ENCODE measurements around the gene XKR3.
"Not testable (repeated sequence)": the region's sequence is repeated elsewhere in the genome, so short reads cannot be mapped to it uniquely, and the experiment has no call there.

Gene XKR3

DNA sequence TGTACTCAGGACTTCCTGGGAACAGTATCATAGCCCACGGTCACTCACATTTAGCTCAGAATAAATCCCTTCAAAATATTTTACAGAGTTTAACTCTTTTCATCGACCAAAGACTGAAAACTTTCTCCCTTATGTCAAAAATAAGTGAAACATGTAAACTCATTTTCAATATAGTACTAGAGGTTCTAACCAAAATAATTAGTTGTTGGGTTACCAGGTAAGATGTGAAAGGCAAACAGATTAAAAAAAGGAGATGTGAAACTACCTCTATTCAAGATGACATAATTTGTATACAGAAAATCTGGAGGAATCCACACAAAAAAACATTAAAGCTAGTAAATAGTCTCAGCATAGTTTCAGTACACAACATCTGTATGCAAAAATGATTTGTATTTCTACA is 20.3 kb downstream of the XKR3 start:
- DNase-seq (ENCODE audit: low read depth), result no peak

DNA sequence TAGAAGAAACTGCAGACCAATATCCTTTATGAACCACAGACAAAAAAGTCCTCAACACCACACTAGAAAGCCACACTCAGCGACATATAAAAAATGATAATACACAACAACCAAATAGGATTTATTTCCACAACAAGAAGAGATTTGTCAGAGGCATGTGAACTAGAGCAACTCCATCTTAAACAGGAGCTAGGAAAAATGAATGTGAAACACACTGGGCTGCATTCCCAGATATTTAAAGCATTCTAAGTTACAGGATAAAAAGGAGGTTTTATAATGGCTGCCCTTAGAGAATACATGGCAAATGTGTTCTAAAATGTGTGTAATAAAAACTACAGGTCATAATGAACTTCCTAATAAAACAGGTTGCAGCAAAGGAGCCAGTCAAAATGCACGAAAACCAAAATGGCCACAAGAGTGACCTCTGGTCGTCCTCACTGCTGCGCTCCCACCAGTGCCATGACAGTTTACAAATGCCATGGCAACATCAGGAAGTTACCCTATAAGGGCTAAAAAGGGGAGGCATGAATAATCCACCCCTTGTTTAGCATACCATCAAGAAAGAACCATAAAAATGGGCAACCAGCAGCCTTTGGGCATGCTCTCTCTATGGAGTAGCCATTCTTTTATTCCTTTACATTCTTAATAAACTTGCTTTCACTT is 21.8 kb downstream of the XKR3 start:
- no peak for DNase-seq (ENCODE audit: low read depth)

DNA sequence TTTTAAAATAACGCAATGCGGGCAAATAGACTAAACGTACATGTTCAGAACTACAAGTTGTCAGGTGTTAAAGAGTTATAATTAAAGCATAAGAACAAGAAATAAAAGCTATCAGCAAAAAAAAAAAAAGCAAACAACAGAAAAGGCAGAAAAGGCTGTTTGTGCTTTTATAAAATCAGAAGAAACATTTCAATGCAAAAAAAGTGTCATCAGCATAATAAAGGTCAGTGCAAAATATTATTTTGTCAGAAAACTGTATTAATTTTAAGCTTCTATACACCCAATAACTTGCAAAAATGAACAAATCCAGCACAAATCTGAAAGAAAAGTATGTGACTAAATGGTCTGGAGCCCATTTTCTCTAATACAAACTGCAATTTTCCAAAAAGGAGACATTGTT is 23.6 kb downstream of the XKR3 start:
- no peak for DNase-seq (ENCODE audit: low read depth)

DNA sequence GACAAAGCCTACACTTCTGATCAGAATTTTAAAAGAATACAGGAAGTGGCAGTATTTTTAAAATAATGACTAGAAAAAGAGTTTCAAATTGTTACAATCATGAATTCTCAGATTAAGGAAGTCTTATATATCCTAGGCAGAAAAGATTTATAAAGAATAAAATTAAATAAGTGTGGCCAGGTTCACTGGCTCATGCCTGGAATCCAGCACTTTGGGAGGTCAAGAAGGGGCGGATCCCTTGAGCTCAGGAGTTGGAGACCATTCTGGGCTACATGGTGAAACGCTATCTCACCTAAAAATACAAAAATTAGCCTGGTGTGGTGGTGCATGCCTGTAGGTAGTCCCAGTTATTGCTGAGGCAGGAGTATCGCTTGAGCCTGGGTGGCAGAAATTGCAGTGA is 24.1 kb downstream of the XKR3 start:
- DNase-seq (ENCODE audit: low read depth), result no peak

DNA sequence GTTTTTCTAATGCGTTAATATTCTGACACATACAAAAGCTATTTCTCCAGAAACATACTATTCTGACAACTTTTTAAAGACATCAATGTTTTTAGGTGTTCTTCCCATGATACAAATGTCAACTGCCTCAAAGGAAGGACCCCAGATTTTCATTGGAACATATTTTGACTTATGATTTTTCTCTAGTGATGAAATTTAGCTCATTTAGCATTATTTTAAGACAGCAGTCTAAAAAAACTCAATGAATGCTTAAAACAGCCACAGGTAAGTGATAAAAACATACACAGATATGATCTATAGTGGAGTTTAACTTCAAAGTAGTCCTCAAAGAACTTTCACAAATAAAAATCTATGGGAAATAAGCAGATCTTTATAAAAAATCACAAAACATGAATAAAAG is 24.9 kb downstream of the XKR3 start:
- DNase-seq (ENCODE audit: low read depth), result no peak

DNA sequence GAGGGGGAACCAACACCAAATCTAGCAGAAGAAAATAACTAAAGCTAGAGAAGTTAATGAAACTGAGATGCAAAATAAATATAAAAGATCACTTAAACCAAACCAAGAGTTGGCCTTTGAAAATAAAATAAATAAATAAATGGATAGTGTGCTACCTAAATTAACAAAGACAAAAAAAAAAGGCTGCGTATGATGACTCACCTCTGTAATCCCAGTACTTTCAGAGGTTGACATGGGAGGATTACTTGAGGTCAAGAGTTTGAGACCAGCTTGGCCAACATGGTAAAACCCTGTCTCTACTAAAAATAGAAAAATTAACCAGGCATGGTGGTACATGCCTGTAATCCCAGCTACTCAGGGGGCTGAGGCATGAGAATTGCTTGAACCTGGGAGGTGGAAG is 29.7 kb downstream of the XKR3 start:
- not testable (repeated sequence) for DNase-seq (ENCODE audit: low read depth)

DNA sequence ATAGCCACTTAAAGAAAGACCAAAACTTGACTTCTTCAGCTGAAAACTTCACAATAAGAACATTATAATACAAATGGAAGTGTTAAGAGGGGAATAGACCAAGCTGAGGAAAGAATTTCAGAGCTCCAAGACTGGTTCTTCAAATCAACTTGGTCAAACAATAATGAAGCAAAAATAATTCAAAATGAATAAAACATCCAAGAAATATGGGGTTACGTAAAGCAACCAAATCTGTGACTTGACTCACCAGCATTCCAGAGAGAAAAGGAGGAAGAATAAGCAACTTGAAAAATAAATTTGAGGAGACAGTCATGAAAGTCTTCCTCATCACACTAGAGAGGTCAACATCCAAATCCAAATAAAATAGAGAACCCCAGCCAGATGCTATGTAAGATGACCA is 31.4 kb downstream of the XKR3 start:
- no peak for DNase-seq (ENCODE audit: low read depth)

DNA sequence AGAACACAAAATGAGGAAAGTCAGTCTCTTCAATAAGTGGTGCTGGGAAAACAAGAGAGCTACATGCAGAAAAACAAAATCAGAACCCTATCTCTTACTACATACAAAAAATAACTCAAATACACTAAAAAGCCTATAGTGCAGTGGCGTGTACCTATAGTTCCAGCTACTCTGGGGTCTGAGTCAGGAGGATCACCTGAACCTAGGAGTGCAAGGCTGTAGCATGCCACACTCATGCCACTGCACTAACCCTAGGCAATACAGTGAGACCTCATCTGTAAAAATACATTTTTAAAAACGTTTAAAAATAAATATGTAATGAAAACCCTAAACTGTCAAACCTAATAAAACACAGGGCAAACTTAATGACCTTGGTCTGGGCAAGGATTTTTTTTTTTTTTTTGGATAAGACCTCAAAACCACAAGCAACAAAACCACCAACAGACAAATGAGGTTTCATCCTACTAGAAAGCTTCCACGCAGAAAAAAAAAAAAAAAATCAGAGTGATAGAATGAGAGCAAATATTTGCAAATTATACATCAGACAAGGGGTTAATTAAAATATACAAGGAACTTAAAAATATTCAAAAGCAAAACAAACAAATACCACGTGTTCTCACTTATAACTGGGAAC is 35.2 kb downstream of the XKR3 start:
- no peak for DNase-seq (ENCODE audit: low read depth)

DNA sequence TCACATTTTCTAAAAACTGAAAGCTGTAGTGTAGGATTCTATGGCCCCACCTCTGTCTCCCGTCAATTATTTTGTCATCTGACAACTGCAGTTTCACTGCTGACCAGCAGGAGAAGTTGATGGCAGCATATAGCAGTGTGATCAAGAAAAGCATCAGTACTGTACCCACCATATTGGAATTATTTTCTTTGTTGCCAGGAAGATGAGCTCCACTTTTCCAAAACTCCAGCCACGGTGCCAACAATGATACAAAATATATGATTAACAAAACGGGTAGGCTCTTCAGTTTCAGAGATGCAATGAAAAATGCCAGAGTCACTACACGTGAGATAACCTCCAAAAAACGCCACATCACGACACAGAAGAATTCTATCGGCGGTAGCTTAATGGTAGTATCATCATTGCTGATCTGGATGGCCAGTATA is 41.3 kb downstream of the XKR3 start:
- no peak for DNase-seq (ENCODE audit: low read depth)

DNA sequence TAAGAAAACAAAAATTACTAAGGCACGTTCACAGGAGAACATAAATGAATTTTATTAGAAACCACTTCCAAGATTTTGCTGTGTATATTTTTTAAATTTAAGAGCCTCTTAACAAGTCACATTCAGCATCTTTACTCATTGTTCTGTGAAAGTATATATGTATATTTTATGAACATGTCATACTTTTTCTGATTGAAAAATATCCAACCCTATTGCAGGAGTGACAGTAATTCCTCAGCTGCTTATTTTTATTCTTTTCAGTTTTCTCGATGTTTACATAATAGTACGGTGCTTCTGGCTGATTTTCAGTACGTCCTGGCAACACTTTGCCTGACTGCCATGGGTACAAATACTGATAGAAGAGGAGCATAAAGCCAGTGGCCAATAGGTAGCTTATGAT is 41.8 kb downstream of the XKR3 start:
- no peak for DNase-seq (ENCODE audit: low read depth)

DNA sequence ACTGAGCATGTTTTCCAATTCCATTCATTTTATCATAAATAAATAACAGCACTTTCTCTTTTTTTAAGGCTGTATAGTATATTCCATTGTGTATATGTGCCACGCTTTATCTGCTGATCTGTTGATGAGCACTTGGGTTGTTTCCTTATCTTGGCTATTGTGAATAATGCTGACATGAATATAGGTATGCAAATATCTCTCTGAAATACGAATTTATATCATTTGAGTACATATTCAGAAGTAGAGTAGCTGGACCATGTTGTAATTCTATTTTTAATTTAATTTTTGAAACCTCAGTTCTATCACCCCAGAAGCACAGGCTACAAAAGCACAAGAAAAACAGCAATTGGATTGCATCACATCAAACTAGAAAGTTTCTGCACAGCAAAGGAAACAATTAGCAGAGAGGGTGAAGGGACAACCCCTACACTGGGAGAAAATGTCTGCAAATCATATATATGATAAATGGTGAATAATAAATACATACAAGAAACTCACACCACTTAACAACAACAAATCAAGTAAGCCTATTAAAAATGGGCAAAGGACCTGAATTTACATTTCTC is 43.4 kb downstream of the XKR3 start:
- DNase-seq (ENCODE audit: low read depth), result no peak

DNA sequence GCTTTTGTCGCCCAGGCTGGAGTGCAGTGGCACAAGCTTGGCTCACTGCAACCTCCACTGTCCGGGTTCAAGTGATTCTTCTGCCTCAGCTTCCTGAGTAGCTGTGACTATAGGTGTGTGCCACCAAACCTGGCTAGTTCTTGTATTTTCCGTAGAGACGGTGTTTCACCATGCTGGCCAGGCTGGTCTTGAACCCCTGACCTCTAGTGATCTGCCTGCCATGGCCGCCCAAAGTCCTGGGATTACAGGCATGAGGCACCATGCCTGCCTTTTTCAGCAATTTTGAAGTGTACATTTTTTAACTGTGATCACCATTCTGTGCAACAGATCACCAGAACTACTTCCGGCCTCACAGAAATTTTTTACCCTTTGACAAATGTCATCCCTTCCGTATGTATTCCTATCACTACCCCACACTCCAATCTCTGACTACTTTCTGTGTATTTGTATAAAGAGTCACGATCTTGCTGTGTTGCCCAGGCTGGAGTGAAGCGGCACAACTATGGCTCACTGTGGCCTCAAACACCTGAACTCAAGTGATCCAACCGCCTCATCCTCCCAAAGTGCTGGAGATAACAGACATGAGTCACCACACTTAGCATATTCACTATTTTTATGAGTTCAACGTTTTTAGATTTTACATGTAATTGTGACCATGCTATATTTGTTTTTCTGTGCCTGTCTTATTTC is 44.0 kb downstream of the XKR3 start:
- no peak for DNase-seq (ENCODE audit: low read depth)

DNA sequence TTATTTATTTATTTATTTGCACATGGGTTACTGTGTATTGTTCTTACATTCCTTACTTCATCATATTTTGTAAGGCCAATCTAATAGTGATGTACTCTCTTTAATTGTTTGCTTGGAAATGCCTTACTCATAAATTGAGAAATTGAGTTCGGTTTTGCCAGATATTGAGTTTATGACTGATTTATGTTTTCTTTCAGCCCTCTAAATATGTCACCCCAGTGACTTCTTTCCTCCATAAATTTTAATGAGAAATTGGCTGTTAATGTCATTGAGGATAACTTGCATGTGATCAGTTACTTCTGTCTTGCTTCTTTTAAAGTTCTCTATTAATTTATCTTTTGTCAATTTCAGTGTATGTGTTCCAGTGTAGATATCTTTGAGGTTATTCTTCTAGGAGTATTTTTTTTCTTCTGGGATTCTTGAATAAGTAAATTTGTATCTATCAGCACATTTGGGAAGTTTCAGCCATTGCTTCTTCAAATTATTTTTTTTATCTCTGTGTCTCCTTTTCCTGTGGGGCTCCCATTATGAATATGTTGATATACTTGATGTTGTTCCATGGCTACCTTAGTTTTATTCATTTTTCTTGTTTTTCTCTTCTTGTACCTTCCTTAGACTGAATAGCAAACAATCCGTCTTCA is 47.8 kb downstream of the XKR3 start:
- DNase-seq (ENCODE audit: low read depth), result no peak

DNA sequence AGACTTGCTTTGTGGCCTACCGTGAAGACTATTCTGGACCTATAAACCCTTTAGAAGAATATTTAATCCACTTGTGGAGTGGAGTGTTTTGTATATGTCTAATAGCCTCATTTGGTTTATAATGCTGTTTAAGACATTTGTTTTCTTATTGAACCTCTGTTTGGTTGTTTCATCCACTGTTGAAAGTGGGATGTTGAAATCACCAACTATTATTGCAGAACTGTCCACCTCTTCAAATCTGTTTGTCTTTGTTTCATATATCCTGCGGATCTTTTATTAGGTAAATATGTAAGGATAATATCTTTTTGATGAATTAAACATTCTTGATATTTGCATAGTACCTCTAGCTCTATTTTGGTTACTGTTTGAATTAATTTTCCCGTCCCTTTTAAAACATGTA is 49.1 kb downstream of the XKR3 start:
- DNase-seq (ENCODE audit: low read depth), result no peak

DNA sequence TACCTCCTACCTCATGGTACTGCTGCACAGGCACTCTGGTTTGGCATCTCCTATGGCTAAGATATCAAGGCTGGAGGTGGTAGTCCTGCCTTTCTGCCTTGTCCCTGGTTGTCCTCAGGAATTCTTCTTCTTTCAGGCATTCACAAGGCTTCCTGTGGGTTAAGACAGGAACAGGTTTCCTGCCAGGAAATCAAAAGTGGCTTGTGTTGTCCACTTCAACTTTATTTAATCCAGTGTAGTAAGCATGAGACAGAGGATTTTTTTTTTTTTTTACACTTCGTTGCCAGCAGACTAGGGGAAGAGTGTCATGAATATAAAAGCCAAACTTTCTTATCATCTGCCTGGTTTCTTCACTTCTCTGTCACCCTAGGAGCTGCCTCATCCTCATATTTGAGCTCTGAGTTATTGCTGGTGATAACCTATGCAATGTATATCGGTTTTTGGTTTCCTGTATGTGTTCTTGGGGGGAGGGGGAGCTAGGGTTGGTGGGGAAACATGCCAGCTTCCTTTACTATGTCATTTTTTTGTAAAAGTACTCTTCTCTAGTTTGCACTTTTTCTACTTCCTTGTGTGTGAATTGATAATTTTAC is 50.2 kb downstream of the XKR3 start:
- DNase-seq (ENCODE audit: low read depth), result no peak

DNA sequence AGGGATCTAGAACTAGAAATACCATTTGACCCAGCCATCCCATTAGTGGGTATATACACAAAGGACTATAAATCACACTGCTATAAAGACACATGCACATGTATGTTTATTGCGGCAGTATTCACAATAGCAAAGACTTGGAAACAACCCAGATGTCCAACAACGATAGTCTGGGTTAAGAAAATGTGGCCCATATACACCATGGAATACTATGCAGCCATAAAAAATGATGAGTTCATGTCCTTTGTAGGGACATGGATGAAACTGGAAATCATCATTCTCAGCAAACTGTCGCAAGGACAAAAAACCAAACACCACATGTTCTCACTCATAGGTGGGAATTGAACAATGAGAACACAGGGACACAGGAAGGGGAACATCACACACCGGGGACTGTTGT is 53.6 kb downstream of the XKR3 start:
- not testable (repeated sequence) for DNase-seq (ENCODE audit: low read depth)

DNA sequence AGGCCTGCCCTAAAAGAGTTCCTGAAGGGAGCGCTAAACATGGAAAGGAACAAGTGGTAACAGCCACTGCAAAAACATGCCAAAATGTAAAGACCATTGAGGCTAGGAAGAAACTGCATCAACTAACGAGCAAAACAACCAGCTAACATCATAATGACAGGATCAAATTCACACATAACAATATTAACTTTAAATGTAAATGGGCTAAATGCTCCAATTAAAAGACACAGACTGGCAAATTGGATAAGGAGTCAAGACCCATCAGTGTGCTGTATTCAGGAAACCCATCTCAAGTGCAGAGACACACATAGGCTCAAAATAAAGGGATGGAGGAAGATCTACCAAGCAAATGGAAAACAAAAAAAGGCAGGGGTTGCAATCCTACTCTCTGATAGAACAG is 57.3 kb downstream of the XKR3 start:
- not testable (repeated sequence) for DNase-seq (ENCODE audit: low read depth)

DNA sequence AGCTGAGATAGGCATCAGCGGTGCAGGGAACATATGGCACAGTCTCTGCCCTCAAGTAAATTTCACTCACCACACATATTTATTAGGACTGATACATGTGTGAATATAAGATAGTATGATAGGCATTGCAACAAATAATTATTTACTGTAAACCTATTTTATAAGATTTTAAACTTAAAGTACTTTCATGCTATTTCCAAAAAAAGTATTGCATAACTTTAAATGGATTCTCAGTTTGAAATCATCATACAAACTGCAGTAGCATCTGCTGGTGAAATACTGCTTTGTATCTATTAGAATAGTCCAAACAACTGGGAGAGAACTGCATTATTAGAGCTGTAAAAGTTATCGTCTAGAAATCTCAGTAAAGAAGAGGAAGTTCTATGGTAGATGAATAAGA is 63.0 kb downstream of the XKR3 start:
- not testable (repeated sequence) for DNase-seq (ENCODE audit: low read depth)

DNA sequence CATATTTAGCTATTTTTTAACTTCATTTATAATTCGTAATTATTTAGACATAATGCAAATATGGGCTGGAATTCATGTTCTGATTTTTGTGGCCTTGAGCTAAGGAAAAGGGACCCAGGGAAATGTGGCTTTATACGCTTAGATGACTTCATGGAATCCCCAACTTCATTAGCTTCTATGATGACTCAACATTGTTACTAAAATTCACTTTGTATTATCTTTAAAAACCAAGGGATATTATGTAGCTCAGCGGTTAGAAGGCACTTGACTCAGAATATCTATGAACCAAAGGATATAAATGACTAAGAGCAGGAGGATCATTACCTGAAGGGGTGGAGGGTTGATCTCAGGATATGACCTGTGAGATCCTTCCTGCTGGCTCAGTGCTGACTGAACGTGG is 64.8 kb downstream of the XKR3 start:
- not testable (repeated sequence) for DNase-seq (ENCODE audit: low read depth)

DNA sequence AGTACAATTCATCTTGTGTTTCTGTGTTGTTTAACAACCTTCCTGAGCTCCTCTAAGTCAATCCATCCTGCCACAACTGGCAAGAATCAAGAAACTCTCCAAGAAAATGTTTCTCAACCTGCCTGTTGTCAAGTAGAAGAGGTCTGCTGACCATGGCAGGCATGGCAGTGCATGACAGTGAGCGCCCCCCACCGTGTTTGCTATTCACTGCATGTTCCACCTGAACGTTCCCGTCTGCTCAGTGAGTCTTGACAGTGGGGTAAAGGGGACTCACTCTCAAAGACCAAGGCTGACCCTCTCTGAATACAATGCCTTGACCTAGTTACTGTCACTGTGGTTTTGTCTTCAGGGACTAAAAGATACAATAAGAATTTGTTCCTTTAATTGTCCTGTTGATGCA is 75.9 kb downstream of the XKR3 start:
- not testable (repeated sequence) for DNase-seq (ENCODE audit: low read depth)

DNA sequence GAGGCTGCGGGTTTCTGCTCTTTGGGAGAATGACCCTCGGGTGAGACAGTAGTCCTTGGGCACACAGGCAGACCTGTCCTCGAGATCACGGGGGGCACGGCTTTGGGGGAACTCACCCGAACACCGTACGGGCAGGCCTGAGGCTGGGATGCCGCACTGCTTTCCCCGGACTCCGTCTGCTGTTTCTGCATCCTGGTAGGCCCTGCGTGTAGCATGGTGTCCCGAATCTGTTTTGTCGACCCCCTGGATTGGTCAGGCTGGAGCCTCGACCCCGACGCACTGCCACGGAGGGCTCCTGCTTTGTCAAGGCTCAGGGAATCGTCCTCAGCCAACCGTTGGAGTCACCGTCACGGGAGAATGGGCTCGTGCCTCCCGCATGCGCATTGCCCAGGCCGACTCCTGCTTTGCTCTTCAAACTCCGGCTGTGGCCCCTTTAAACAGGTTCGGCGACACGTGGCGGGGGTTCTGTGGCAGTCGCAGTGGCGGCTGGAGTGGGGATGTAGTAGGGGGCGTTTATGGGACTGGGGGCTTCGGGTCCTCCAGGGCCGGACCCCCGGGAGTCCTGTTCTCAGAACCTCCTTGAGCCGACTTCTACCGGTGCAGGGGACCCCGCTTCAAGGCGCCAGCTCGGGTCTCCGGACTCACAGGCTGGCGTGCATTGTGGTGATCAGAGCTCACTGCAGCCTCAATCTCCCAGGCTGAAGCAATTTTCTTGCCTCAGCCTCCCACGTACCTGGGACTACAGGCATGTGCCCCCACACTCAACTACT is 76.9 kb downstream of the XKR3 start:
- DNase-seq (ENCODE audit: low read depth), result not testable (repeated sequence)
